ENCODE measurements around the gene SMIM11. TPM values are rescaled to one million over a fixed set of nuclear protein-coding genes. Genes with fewer than 3 reads are reported as not detected.

Gene SMIM11
- total RNA-seq, 1 experiment from 2014 or later, result 17.2 TPM

DNA sequence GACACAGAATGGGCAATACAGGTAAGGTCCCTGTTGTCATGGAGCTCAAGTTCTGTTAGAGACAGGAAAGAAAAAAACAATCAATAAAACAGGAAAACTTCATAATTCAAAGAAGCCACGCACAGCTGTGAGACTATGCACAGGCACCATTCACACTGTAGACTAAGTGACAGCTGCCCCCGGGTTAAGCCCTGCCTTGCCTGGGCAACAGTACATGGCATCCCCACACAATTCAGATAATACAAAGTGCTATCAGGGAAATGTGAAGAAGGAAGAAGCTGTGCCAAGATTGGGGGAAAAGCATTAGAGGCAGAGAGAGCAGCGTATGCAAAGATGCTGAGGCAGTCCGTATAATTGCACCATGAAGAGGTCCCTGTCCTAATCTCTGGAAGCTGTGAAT, 20.5 kb upstream of the SMIM11 start:
- TF ChIP-seq, protein P1, sequence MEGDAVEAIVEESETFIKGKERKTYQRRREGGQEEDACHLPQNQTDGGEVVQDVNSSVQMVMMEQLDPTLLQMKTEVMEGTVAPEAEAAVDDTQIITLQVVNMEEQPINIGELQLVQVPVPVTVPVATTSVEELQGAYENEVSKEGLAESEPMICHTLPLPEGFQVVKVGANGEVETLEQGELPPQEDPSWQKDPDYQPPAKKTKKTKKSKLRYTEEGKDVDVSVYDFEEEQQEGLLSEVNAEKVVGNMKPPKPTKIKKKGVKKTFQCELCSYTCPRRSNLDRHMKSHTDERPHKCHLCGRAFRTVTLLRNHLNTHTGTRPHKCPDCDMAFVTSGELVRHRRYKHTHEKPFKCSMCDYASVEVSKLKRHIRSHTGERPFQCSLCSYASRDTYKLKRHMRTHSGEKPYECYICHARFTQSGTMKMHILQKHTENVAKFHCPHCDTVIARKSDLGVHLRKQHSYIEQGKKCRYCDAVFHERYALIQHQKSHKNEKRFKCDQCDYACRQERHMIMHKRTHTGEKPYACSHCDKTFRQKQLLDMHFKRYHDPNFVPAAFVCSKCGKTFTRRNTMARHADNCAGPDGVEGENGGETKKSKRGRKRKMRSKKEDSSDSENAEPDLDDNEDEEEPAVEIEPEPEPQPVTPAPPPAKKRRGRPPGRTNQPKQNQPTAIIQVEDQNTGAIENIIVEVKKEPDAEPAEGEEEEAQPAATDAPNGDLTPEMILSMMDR (IDR thresholded peaks at IDR 0.05; ENCODE audit: insufficient read depth in 1 of 2, low read depth in 1 of 2, low read length in 1 of 2, severe bottlenecking in 1 of 2, unreplicated experiment in 1 of 2), result no peak
- Histone ChIP-seq H3K27me3 (replicated peaks; ENCODE audit: control insufficient read depth, insufficient read depth, low read length) (no peaks in the 10 kb centered on the region; the same call in 1 of the 2 replicates), H3K4me3 (ENCODE audit: low read depth, low read length) (no peak overlapping the region), H3K36me3 (ENCODE audit: control insufficient read depth, insufficient read depth, low read length) (no peaks in the 10 kb centered on the region), H3K9me3 (peaks cover 8% of the 10 kb centered on the region; the same call in 1 of the 2 replicates), H3K4me1 (no peaks in the 10 kb centered on the region)
- CTCF ChIA-PET, result no interaction called here
- Mint-ChIP-seq H3K4me3 (ENCODE audit: unreplicated experiment) (no peak overlapping the region), H3K36me3 (ENCODE audit: insufficient read depth, unreplicated experiment) (no peaks in the 10 kb centered on the region), H3K27ac (ENCODE audit: unreplicated experiment) (no peak overlapping the region), H3K4me1 (ENCODE audit: low read depth, unreplicated experiment) (no peaks in the 10 kb centered on the region), H3K9me3 (ENCODE audit: unreplicated experiment) (no peaks in the 10 kb centered on the region), H3K27me3 (ENCODE audit: insufficient read depth, unreplicated experiment) (peaks cover 12% of the 10 kb centered on the region)
- intact Hi-C loops (cut with micrococcal nuclease; ENCODE audit: unreplicated experiment), result no loop called here
- POLR2A ChIA-PET, result no interaction called here
- no TSS peak for BruUV-seq (replicated peaks)
- no peak for DNase-seq

DNA sequence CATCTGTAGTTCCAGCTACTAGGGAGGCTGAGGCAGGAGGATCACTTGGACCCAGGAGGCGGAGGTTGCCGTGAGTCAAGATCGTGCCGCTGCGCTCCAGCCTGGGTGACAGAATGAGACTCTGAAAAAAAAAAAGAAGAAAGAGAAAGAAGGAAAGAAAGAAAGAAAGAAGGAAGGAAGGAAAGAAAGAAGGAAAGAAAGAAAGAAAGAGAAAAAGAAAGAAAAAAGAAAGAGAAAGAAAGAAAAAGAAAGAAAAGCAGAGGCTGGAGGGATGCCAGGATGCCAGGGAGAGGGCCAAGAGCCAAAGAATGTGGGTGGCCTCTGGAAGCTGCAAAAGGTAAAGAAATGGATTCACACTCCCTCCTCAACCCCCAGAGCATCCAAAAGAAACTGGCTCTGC, 19.7 kb upstream of the SMIM11 start:
- Histone ChIP-seq H3K4me1 (no peaks in the 10 kb centered on the region), H3K36me3 (ENCODE audit: control insufficient read depth, insufficient read depth, low read length) (no peaks in the 10 kb centered on the region), H3K4me3 (ENCODE audit: low read depth, low read length) (no peak overlapping the region), H3K9me3 (peaks cover 8% of the 10 kb centered on the region; the same call in 1 of the 2 replicates), H3K27me3 (replicated peaks; ENCODE audit: control insufficient read depth, insufficient read depth, low read length) (no peaks in the 10 kb centered on the region; the same call in 1 of the 2 replicates)
- ChIA-PET CTCF (no interaction called here), POLR2A (no interaction called here)
- Mint-ChIP-seq H3K4me3 (ENCODE audit: unreplicated experiment) (no peak overlapping the region), H3K9me3 (ENCODE audit: unreplicated experiment) (no peaks in the 10 kb centered on the region), H3K36me3 (ENCODE audit: insufficient read depth, unreplicated experiment) (no peaks in the 10 kb centered on the region), H3K27ac (ENCODE audit: unreplicated experiment) (no peak overlapping the region), H3K4me1 (ENCODE audit: low read depth, unreplicated experiment) (no peaks in the 10 kb centered on the region), H3K27me3 (ENCODE audit: insufficient read depth, unreplicated experiment) (peaks cover 12% of the 10 kb centered on the region)
- TF ChIP-seq, protein P1 (IDR thresholded peaks at IDR 0.05; ENCODE audit: insufficient read depth in 1 of 2, low read depth in 1 of 2, low read length in 1 of 2, severe bottlenecking in 1 of 2, unreplicated experiment in 1 of 2), result no peak
- no peak for DNase-seq
- BruUV-seq (replicated peaks), result no TSS peak
- intact Hi-C loops (cut with micrococcal nuclease; ENCODE audit: unreplicated experiment), result no loop called here

DNA sequence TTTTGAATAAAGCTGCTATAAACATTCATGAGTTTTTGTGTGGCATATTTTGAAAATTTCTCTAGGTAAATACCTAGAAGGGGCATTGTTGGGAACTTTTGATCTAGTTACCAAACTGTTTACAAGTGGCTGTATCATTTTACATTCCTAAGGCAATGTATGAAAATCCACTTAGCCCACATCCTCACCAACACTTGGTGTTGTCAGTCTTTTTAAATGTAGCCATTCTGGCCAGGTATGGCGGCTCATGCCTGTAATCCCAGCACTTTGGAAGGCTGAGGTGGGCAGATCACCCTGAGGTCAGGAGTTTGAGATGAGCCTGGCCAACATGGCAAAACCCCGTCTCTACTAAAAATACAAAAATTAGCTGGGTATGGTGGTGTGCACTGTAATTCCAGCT, 17.4 kb upstream of the SMIM11 start:
- POLR2A ChIA-PET, result no interaction called here
- TF ChIP-seq, protein P1 (IDR thresholded peaks at IDR 0.05; ENCODE audit: insufficient read depth in 1 of 2, low read depth in 1 of 2, low read length in 1 of 2, severe bottlenecking in 1 of 2, unreplicated experiment in 1 of 2), result no peak

More for the DNA sequence above, 17.4 kb upstream of the SMIM11 start:
- peaks cover 8% of the 10 kb centered on the region; the same call in 1 of the 2 replicates for H3K9me3 ChIP-seq
- no TSS peak for BruUV-seq (replicated peaks)
- peaks cover 12% of the 10 kb centered on the region for H3K27me3 Mint-ChIP-seq (ENCODE audit: insufficient read depth, unreplicated experiment)
- H3K27ac Mint-ChIP-seq (ENCODE audit: unreplicated experiment), result no peak overlapping the region
- H3K27me3 ChIP-seq (replicated peaks; ENCODE audit: control insufficient read depth, insufficient read depth, low read length), result no peaks in the 10 kb centered on the region; the same call in 1 of the 2 replicates
- no peak overlapping the region for H3K4me3 Mint-ChIP-seq (ENCODE audit: unreplicated experiment)
- no peak for DNase-seq
- H3K36me3 Mint-ChIP-seq (ENCODE audit: insufficient read depth, unreplicated experiment), result no peaks in the 10 kb centered on the region
- intact Hi-C loops (cut with micrococcal nuclease; ENCODE audit: unreplicated experiment), result no loop called here
- no peaks in the 10 kb centered on the region for H3K4me1 ChIP-seq
- CTCF ChIA-PET, result interaction anchor here (0.6 kb wide), 1 partner anchor 145 kb away, joined by 3 read pairs; no protein-coding TSS in a partner anchor
- H3K4me3 ChIP-seq (ENCODE audit: low read depth, low read length), result no peak overlapping the region
- no peaks in the 10 kb centered on the region for H3K36me3 ChIP-seq (ENCODE audit: control insufficient read depth, insufficient read depth, low read length)
- H3K9me3 Mint-ChIP-seq (ENCODE audit: unreplicated experiment), result no peaks in the 10 kb centered on the region
- peaks cover 7% of the 10 kb centered on the region for H3K4me1 Mint-ChIP-seq (ENCODE audit: low read depth, unreplicated experiment)

Measured in Caco-2 (cell line).